ENCODE measurements around the gene ACVRL1.

The ACVRL1 gene

DNA sequence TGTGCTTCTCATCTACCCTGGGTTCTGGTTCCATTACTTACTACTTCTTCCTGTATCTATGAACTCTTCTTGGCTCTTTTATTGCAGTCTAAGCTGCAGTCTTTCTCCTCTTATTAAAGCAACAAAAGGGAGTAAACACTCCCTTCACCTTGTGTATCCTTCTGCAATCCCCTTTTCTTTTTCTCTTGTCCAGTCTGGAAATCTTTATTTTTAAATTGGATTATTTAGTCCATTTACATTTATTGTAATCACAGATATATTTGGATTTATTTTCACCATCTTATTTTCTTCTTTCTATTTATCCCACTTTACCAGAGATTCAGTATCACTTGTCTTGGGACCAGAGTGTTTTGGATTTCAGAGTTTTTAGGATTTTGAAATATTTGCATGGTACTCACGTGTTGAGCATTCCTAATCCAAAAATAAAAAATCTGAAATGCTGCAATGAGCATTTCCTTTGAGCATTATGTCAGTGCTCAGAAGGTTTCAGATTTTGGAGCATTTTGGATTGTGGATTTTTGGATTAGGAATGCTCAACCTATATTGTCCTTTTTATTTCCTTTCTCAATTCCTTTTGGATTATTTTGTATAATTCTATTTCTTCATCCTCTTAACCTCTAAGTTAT is 37.4 kb downstream of the ACVRL1 start:
- no peak for TF ChIP-seq GATA2 (IDR thresholded peaks at IDR 0.05; ENCODE audit: low read depth, low read length)

GRCh38 chr12:51947246-51947996 is 40.1 kb downstream of the ACVRL1 start:
- TF ChIP-seq GATA3 (IDR thresholded peaks at IDR 0.05; ENCODE audit: low read depth, low read length) (no peak), GATA2 (IDR thresholded peaks at IDR 0.05; ENCODE audit: low read depth, low read length) (no peak)

DNA sequence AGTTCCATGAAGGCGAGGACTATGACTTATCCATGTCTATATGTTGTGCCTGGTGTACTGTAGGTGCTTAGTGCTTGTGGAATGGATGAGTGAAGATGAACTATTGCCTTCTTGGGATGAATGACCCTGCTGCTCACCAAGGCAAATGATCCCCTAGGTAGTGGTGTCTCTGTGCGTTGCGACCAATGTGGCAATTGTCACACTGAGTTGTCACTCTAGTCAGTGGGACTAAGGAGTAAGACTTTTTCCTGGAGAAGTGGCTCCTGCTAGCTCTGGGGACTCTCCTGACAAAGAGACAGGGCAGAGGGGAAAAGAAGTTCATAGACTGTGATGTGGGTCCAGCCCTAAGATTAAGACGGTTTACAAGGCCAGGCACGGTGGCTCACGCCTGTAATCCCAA is 40.8 kb downstream of the ACVRL1 start:
- TF ChIP-seq GATA3 (IDR thresholded peaks at IDR 0.05; ENCODE audit: low read depth, low read length) (no peak), GATA2 (IDR thresholded peaks at IDR 0.05; ENCODE audit: low read depth, low read length) (no peak)

GRCh38 chr12:51949342-51950030 is 42.2 kb downstream of the ACVRL1 start:
- no peak for TF ChIP-seq GATA3 (IDR thresholded peaks at IDR 0.05; ENCODE audit: low read depth, low read length)
- no peak; the same call in 1 of the 2 replicates for TF ChIP-seq GATA2 (IDR thresholded peaks at IDR 0.05; ENCODE audit: low read depth, low read length)

- TF ChIP-seq GATA2 (IDR thresholded peaks at IDR 0.05; ENCODE audit: low read depth, low read length): no peak
- no peak for TF ChIP-seq GATA3 (IDR thresholded peaks at IDR 0.05; ENCODE audit: low read depth, low read length)
Measured at GRCh38 chr12:51950682-51951198, 43.4 kb downstream of the ACVRL1 start.

- no peak for TF ChIP-seq GATA3 (IDR thresholded peaks at IDR 0.05; ENCODE audit: low read depth, low read length)
- peak; percentile 77 for TF ChIP-seq GATA2 (IDR thresholded peaks at IDR 0.05; ENCODE audit: low read depth, low read length)
Measured at GRCh38 chr12:51951199-51951842, 44.0 kb downstream of the ACVRL1 start, which contains the start of gene ACVR1B. TSS of gene ACVR1B (plus strand) at chr12:51951699. CDS start at chr12:51951744, 45 bp downstream.

- TF ChIP-seq GATA2 (IDR thresholded peaks at IDR 0.05; ENCODE audit: low read depth, low read length): no peak
- TF ChIP-seq GATA3 (IDR thresholded peaks at IDR 0.05; ENCODE audit: low read depth, low read length): no peak
Measured at GRCh38 chr12:51951843-51952722, 44.8 kb downstream of the ACVRL1 start.

GRCh38 chr12:51953089-51953488 is 45.8 kb downstream of the ACVRL1 start:
- TF ChIP-seq GATA3 (IDR thresholded peaks at IDR 0.05; ENCODE audit: low read depth, low read length) (no peak), GATA2 (IDR thresholded peaks at IDR 0.05; ENCODE audit: low read depth, low read length) (no peak)

- TF ChIP-seq GATA2 (IDR thresholded peaks at IDR 0.05; ENCODE audit: low read depth, low read length) (no peak), GATA3 (IDR thresholded peaks at IDR 0.05; ENCODE audit: low read depth, low read length) (no peak)
Measured at GRCh38 chr12:51953864-51954263, 46.6 kb downstream of the ACVRL1 start.

- TF ChIP-seq GATA2 (IDR thresholded peaks at IDR 0.05; ENCODE audit: low read depth, low read length) (no peak), GATA3 (IDR thresholded peaks at IDR 0.05; ENCODE audit: low read depth, low read length) (no peak)
Measured at GRCh38 chr12:51954561-51955361, 47.5 kb downstream of the ACVRL1 start.

DNA sequence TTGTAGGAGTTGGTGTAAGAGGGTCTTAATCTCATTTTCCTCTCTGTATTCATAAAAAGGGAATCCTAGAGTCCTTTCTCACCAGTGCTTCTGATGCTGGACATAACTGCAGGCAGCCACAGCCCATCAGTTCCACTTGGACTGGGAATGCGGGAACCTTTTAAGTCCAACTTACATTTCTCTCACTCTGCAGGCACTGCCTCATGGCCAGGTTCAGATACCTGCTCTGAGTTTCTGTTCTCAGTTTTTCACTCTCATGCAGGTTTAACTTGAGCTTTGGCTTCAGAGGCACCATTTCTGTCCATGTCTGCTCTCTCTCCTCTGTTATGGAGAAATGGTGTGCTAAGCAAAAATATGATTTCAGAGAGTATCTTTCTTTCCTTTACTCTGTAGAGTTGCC is 48.4 kb downstream of the ACVRL1 start:
- TF ChIP-seq GATA3 (IDR thresholded peaks at IDR 0.05; ENCODE audit: low read depth, low read length) (no peak), GATA2 (IDR thresholded peaks at IDR 0.05; ENCODE audit: low read depth, low read length) (no peak)

DNA sequence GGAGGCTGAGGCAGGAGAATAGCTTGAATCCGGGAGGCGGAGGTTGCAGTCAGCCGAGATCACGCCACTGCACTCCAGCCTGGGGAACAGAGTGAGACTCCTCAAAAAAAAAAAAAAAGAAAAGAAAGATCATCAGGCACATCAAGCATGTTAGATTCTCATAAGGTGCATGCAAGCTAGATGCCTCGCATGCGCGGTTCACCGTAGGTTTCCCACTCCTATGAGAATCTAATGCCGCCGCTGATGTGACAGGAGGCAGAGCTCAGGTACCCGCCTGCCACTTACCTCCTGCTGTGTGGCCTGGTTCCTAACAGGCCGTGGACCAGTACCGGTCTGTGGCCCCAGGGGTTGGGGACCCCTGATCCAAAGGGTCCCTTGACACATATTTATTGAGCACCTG is 51.2 kb downstream of the ACVRL1 start:
- TF ChIP-seq GATA3 (IDR thresholded peaks at IDR 0.05; ENCODE audit: low read depth, low read length): no peak
- TF ChIP-seq GATA2 (IDR thresholded peaks at IDR 0.05; ENCODE audit: low read depth, low read length): no peak

All from SH-SY5Y (cell line).